MCF 10A (cell line): ENCODE data around the gene MGAT4A. TPM values are rescaled to one million over a fixed set of nuclear protein-coding genes. Genes with fewer than 3 reads are reported as not detected.

Experiments used
- BruUV-seq: library from RNA; stranded (reverse); fragments of 400-500 nt; replicated peaks from 2 replicates; lab custom pipeline; 2021; lab: Mats Ljungman, UMichigan
- CTCF ChIA-PET: fragments of 300-600 bp; sonication (Branson Sonifier 250); formaldehyde crosslinking; extraction: SDS; loops from one replicate; lab custom pipeline; 2021; ENCODE audit warnings: antibody characterized with exemption, inconsistent platforms; lab: Yijun Ruan, JAX
- POLR2A ChIA-PET: fragments of 300-600, 350-650 bp; sonication (Branson Sonifier 250); formaldehyde crosslinking; extraction: SDS; loops from one replicate; lab custom pipeline; 2020; ENCODE audit warnings: antibody characterized with exemption, inconsistent platforms; lab: Yijun Ruan, JAX
- DNase-seq: peaks from one replicate; pipeline ENCODE4 v3.0.0-alpha.2; 2018; ENCODE audit not compliant: unreplicated experiment
- H3K27ac Mint-ChIP-seq: one replicate; pipeline ENCODE4 v1.8.0; 2022; ENCODE audit warnings: mild to moderate bottlenecking, low read depth, mixed read lengths; ENCODE audit not compliant: unreplicated experiment
- H3K27me3 Mint-ChIP-seq: one replicate; pipeline ENCODE4 v1.8.0; 2022; ENCODE audit warnings: mixed read lengths; ENCODE audit not compliant: insufficient read depth, unreplicated experiment
- H3K36me3 Mint-ChIP-seq: one replicate; pipeline ENCODE4 v1.8.0; 2022; ENCODE audit warnings: mild to moderate bottlenecking, moderate library complexity, mixed read lengths; ENCODE audit not compliant: insufficient read depth, unreplicated experiment
- H3K4me1 Mint-ChIP-seq: one replicate; pipeline ENCODE4 v1.8.0; 2022; ENCODE audit warnings: mixed read lengths; ENCODE audit not compliant: insufficient read depth, unreplicated experiment
- H3K4me3 Mint-ChIP-seq: one replicate; pipeline ENCODE4 v1.8.0; 2022; ENCODE audit warnings: mild to moderate bottlenecking, moderate library complexity, mixed read lengths; ENCODE audit not compliant: unreplicated experiment
- H3K9me3 Mint-ChIP-seq: one replicate; pipeline ENCODE4 v1.8.0; 2022; ENCODE audit warnings: mixed read lengths; ENCODE audit not compliant: unreplicated experiment
- CTCF ChIP-seq: fragments of 200-600 bp; IDR thresholded peaks from one replicate; pipeline ENCODE4 v1.8.0; 2022; ENCODE audit warnings: antibody characterized with exemption, mild to moderate bottlenecking; ENCODE audit not compliant: unreplicated experiment
- intact Hi-C: fragments of 100-400 bp; cut with micrococcal nuclease; formaldehyde crosslinking; loops from 2 replicates; pipeline ENCODE4 v1.14.1; 2022
- total RNA-seq: library from RNA; stranded (reverse); gene quantifications from 2 replicates; pipeline ENCODE4 v1.2.3, GENCODE V29; 2022

MGAT4A gene
- total RNA-seq, 1 experiment from 2014 or later: 3.7 TPM

GRCh38 chr2:98747888-98748287 is 17.0 kb upstream of the MGAT4A start:
- Mint-ChIP-seq H3K27me3 (no peaks in the 10 kb centered on the region), H3K27ac (no peak overlapping the region), H3K9me3 (no peaks in the 10 kb centered on the region), H3K36me3 (no peaks in the 10 kb centered on the region), H3K4me3 (no peak overlapping the region), H3K4me1 (peaks cover 8% of the 10 kb centered on the region)
- ChIA-PET CTCF (interaction anchor here (0.6 to 0.7 kb wide), 2 partner anchors 13 to 733 kb away, joined by 3 read pairs; no protein-coding TSS in a partner anchor), POLR2A (interaction anchor here (1.0 kb wide), 1 partner anchor 19 kb away, joined by 3 read pairs; no protein-coding TSS in a partner anchor)
- intact Hi-C loops: no loop called here
- DNase-seq: no peak
- BruUV-seq: no TSS peak
- TF ChIP-seq CTCF: no peak

- no peak overlapping the region for H3K27ac Mint-ChIP-seq
- no TSS peak for BruUV-seq
- POLR2A ChIA-PET: no interaction called here
- no peaks in the 10 kb centered on the region for H3K36me3 Mint-ChIP-seq
- H3K4me1 Mint-ChIP-seq: peaks cover 8% of the 10 kb centered on the region
- H3K27me3 Mint-ChIP-seq: no peaks in the 10 kb centered on the region
- intact Hi-C loops: no loop called here
- no peak for DNase-seq
- H3K9me3 Mint-ChIP-seq: no peaks in the 10 kb centered on the region
- no peak for TF ChIP-seq CTCF
- no peak overlapping the region for H3K4me3 Mint-ChIP-seq
- CTCF ChIA-PET: no interaction called here
These were observed 15.5 kb upstream of the MGAT4A start for GRCh38 chr2:98746426-98746825.

- intact Hi-C loops: no loop called here
- Mint-ChIP-seq H3K27me3 (no peaks in the 10 kb centered on the region), H3K9me3 (no peaks in the 10 kb centered on the region), H3K4me1 (peaks cover 8% of the 10 kb centered on the region), H3K27ac (no peak overlapping the region), H3K36me3 (no peaks in the 10 kb centered on the region), H3K4me3 (no peak overlapping the region)
- no peak for DNase-seq
- POLR2A ChIA-PET: interaction anchor here (0.6 to 1.8 kb wide), 2 partner anchors 14 to 234 kb away, joined by 3 to 5 read pairs; no protein-coding TSS in a partner anchor
- BruUV-seq: no TSS peak
- no peak for TF ChIP-seq CTCF
- CTCF ChIA-PET: interaction anchor here (0.6 to 1.7 kb wide), 4 partner anchors 10 to 294 kb away, joined by 3 to 5 read pairs (median 4); no protein-coding TSS in a partner anchor
These were observed 13.7 kb upstream of the MGAT4A start for GRCh38 chr2:98744595-98744994.

- peaks cover 3% of the 10 kb centered on the region for H3K4me1 Mint-ChIP-seq
These were observed 12.9 kb upstream of the MGAT4A start for GRCh38 chr2:98743835-98744234.

More at GRCh38 chr2:98743835-98744234, 12.9 kb upstream of the MGAT4A start:
- DNase-seq: peak; percentile 14
- CTCF ChIA-PET: interaction anchor here (0.5 to 1.7 kb wide), 6 partner anchors 13 to 295 kb away, joined by 3 to 5 read pairs (median 3); no protein-coding TSS in a partner anchor
- Mint-ChIP-seq H3K4me3 (no peak overlapping the region), H3K27me3 (no peaks in the 10 kb centered on the region), H3K36me3 (no peaks in the 10 kb centered on the region), H3K27ac (no peak overlapping the region), H3K9me3 (no peaks in the 10 kb centered on the region)
- intact Hi-C loops: no loop called here
- no peak for TF ChIP-seq CTCF
- POLR2A ChIA-PET: interaction anchor here (1.8 kb wide), 1 partner anchor 14 kb away, joined by 5 read pairs; no protein-coding TSS in a partner anchor
- BruUV-seq: no TSS peak
